Caco-2 (cell line): Measurements from ENCODE around the gene CCDC71. TPM values are rescaled to one million over a fixed set of nuclear protein-coding genes. Genes with fewer than 3 reads are reported as not detected.

Experiments
- BruUV-seq: library from RNA; stranded (reverse); fragments of 400-500 nt; replicated peaks from 2 replicates; lab custom pipeline; 2021; lab: Mats Ljungman, UMichigan
- CTCF ChIA-PET: fragments of 300-600 bp; sonication (Branson Sonifier 250); formaldehyde crosslinking; loops from one replicate; lab custom pipeline; 2022; ENCODE audit warnings: antibody characterized with exemption; lab: Charles Lee
- POLR2A ChIA-PET: fragments of 300-600 bp; sonication (Branson Sonifier 250); formaldehyde crosslinking; loops from one replicate; lab custom pipeline; 2022; ENCODE audit warnings: antibody characterized with exemption; lab: Charles Lee
- DNase-seq, 2 experiments: peaks; one replicate each; pipeline versions ENCODE4 v3.0.0 to v3.0.0-alpha.2; 2020 to 2022
- H3K27me3 ChIP-seq: replicated peaks from 2 replicates; pipeline ENCODE4 v1.6.0; 2011; ENCODE audit warnings: low read length; ENCODE audit not compliant: control insufficient read depth, insufficient read depth
- H3K36me3 ChIP-seq: 2 replicates; pipeline ENCODE4 v1.5.1; 2011; ENCODE audit warnings: low read length; ENCODE audit not compliant: control insufficient read depth, insufficient read depth
- H3K4me1 ChIP-seq: fragments of 250-450 bp; sonication (Bioruptor Pico); 2 replicates; pipeline ENCODE4 v1.5.1; 2020; ENCODE audit warnings: mild to moderate bottlenecking
- H3K4me3 ChIP-seq: 2 replicates; pipeline ENCODE4 v1.5.1; 2011; ENCODE audit warnings: low read depth, mild to moderate bottlenecking, control low read depth, low read length
- H3K9me3 ChIP-seq: fragments of 250-450 bp; sonication (Bioruptor Pico); 2 replicates; pipeline ENCODE4 v1.5.1; 2020; ENCODE audit warnings: mild to moderate bottlenecking, moderate library complexity
- H3K27ac Mint-ChIP-seq: one replicate; pipeline ENCODE4 v1.8.0; 2022; ENCODE audit warnings: mixed read lengths; ENCODE audit not compliant: unreplicated experiment
- H3K27me3 Mint-ChIP-seq: one replicate; pipeline ENCODE4 v1.8.0; 2022; ENCODE audit warnings: mixed read lengths; ENCODE audit not compliant: insufficient read depth, unreplicated experiment
- H3K36me3 Mint-ChIP-seq: one replicate; pipeline ENCODE4 v1.8.0; 2022; ENCODE audit warnings: mild to moderate bottlenecking, mixed read lengths; ENCODE audit not compliant: insufficient read depth, unreplicated experiment
- H3K4me1 Mint-ChIP-seq: one replicate; pipeline ENCODE4 v1.8.0; 2022; ENCODE audit warnings: low read depth, mixed read lengths; ENCODE audit not compliant: unreplicated experiment
- H3K4me3 Mint-ChIP-seq: one replicate; pipeline ENCODE4 v1.8.0; 2022; ENCODE audit warnings: mild to moderate bottlenecking, moderate library complexity, mixed read lengths; ENCODE audit not compliant: unreplicated experiment
- H3K9me3 Mint-ChIP-seq: one replicate; pipeline ENCODE4 v1.8.0; 2022; ENCODE audit warnings: mixed read lengths; ENCODE audit not compliant: unreplicated experiment
- intact Hi-C: fragments of 100-400 bp; cut with micrococcal nuclease; formaldehyde crosslinking; loops from one replicate; pipeline ENCODE4 v1.10.0; 2022; ENCODE audit not compliant: unreplicated experiment
- total RNA-seq: library from RNA; stranded (reverse); gene quantifications from 2 replicates; pipeline ENCODE4 v1.2.3, GENCODE V29; 2022
- TF ChIP-seq, protein P1 (sequence below), 2 experiments: fragments of 200-600 bp in 1 of 2; IDR thresholded peaks; 1 replicate in 1 of 2; 2 replicates in 1 of 2; pipeline versions ENCODE4 v1.5.1 to v1.8.0; 2011 to 2022; ENCODE audit warnings: antibody characterized with exemption in 1 of 2, control low read depth in 1 of 2, inconsistent platforms in 1 of 2, low read depth in 1 of 2, low read length in 1 of 2, mild to moderate bottlenecking in 1 of 2, moderate library complexity in 1 of 2; ENCODE audit not compliant: insufficient read depth in 1 of 2, severe bottlenecking in 1 of 2, unreplicated experiment in 1 of 2

CCDC71 gene
- total RNA-seq, 1 experiment from 2014 or later, result 15.9 TPM

DNA sequence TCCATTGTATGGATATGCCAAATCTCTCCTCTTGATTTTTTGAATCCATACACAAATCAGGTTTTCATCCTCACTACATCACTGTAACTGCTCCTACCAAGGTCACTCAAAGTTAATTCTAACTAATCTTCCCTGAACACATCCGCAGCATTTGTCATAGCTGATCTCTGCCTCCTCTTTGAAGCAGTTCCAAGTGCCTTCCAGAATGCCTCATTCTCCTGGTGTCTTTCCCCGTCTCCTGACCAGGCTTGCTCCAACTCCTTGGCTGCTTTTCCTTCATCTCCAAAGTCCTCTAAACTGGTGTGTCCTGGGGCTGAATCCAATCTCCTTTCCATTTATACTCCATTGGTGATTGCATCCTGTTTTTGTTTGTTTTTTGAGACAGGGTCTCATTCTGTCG is 32.0 kb upstream of the CCDC71 start:
- Mint-ChIP-seq H3K27ac (no peak overlapping the region), H3K27me3 (peaks cover 2% of the 10 kb centered on the region), H3K9me3 (no peaks in the 10 kb centered on the region), H3K4me1 (no peaks in the 10 kb centered on the region), H3K4me3 (no peak overlapping the region), H3K36me3 (no peaks in the 10 kb centered on the region)
- Histone ChIP-seq H3K27me3 (no peaks in the 10 kb centered on the region), H3K9me3 (no peaks in the 10 kb centered on the region), H3K36me3 (no peaks in the 10 kb centered on the region), H3K4me3 (no peak overlapping the region), H3K4me1 (no peaks in the 10 kb centered on the region)
- intact Hi-C loops, result no loop called here
- no peak for DNase-seq
- TF ChIP-seq, protein P1, sequence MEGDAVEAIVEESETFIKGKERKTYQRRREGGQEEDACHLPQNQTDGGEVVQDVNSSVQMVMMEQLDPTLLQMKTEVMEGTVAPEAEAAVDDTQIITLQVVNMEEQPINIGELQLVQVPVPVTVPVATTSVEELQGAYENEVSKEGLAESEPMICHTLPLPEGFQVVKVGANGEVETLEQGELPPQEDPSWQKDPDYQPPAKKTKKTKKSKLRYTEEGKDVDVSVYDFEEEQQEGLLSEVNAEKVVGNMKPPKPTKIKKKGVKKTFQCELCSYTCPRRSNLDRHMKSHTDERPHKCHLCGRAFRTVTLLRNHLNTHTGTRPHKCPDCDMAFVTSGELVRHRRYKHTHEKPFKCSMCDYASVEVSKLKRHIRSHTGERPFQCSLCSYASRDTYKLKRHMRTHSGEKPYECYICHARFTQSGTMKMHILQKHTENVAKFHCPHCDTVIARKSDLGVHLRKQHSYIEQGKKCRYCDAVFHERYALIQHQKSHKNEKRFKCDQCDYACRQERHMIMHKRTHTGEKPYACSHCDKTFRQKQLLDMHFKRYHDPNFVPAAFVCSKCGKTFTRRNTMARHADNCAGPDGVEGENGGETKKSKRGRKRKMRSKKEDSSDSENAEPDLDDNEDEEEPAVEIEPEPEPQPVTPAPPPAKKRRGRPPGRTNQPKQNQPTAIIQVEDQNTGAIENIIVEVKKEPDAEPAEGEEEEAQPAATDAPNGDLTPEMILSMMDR (IDR thresholded peaks at IDR 0.05; ENCODE audit: insufficient read depth in 1 of 2, low read depth in 1 of 2, low read length in 1 of 2, severe bottlenecking in 1 of 2, unreplicated experiment in 1 of 2), result no peak
- ChIA-PET CTCF (no interaction called here), POLR2A (no interaction called here)
- no TSS peak for BruUV-seq

DNA sequence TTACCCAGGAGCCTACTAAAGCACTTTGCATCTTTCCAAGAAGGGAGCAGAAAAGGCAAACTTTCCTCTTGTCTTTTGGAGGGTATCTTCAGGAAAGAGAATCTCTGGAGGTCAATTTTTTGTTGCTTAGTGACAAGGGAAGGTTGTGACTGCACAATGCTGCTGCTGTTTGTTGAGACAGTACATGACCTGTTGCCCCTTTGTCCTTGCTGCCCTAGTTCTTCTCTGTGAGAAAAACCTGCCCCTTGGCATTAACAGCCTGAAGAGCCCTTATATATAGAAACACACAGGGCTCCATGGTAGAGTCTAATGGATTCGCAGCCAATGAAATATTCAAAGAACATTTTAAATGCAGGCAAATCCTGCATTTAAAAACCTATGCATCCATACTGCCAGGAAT is 25.6 kb upstream of the CCDC71 start:
- Histone ChIP-seq H3K4me1 (no peaks in the 10 kb centered on the region), H3K36me3 (no peaks in the 10 kb centered on the region), H3K9me3 (no peaks in the 10 kb centered on the region), H3K4me3 (no peak overlapping the region), H3K27me3 (no peaks in the 10 kb centered on the region)
- Mint-ChIP-seq H3K4me3 (no peak overlapping the region), H3K9me3 (no peaks in the 10 kb centered on the region), H3K36me3 (no peaks in the 10 kb centered on the region), H3K27ac (no peak overlapping the region), H3K27me3 (no peaks in the 10 kb centered on the region), H3K4me1 (no peaks in the 10 kb centered on the region)
- DNase-seq, result no peak
- ChIA-PET POLR2A (no interaction called here), CTCF (no interaction called here)
- TF ChIP-seq, protein P1 (IDR thresholded peaks at IDR 0.05; ENCODE audit: insufficient read depth in 1 of 2, low read depth in 1 of 2, low read length in 1 of 2, severe bottlenecking in 1 of 2, unreplicated experiment in 1 of 2), result no peak
- intact Hi-C loops, result no loop called here
- no TSS peak for BruUV-seq

DNA sequence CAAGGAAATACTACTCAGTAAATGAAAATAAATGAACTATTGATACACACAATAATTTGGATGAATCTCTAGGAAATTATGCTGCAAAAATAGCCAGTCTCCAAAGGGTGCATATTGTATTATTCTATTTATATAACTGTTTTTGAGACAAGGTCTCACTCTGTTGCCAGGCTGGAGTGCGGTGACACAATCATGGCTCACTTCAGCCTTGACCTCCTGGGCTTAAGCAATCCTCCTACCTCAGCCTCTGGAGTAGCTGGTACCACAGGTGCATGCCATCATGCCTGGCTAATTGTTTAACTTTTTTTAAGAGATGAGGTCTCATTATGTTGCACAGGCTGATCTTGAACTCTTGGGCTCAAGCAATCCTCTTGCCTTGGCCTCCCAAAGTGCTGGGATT is 17.7 kb upstream of the CCDC71 start:
- BruUV-seq, result no TSS peak

More for the DNA sequence above, 17.7 kb upstream of the CCDC71 start:
- ChIA-PET CTCF (no interaction called here), POLR2A (interaction anchor here (0.6 kb wide), 1 partner anchor 36 kb away, joined by 5 read pairs; no protein-coding TSS in a partner anchor)
- H3K36me3 Mint-ChIP-seq, result no peaks in the 10 kb centered on the region
- Histone ChIP-seq H3K9me3 (no peaks in the 10 kb centered on the region), H3K36me3 (no peaks in the 10 kb centered on the region), H3K27me3 (no peaks in the 10 kb centered on the region), H3K4me1 (no peaks in the 10 kb centered on the region), H3K4me3 (no peak overlapping the region)
- TF ChIP-seq, protein P1 (IDR thresholded peaks at IDR 0.05; ENCODE audit: insufficient read depth in 1 of 2, low read depth in 1 of 2, low read length in 1 of 2, severe bottlenecking in 1 of 2, unreplicated experiment in 1 of 2), result no peak
- no peak for DNase-seq
- no peak overlapping the region for H3K4me3 Mint-ChIP-seq
- no peaks in the 10 kb centered on the region for H3K4me1 Mint-ChIP-seq
- no peak overlapping the region for H3K27ac Mint-ChIP-seq
- no peaks in the 10 kb centered on the region for H3K9me3 Mint-ChIP-seq
- no peaks in the 10 kb centered on the region for H3K27me3 Mint-ChIP-seq
- intact Hi-C loops, result no loop called here
